ENCODE measurements around the gene WDR49. TPM values are rescaled to one million over a fixed set of nuclear protein-coding genes. Genes with fewer than 3 reads are reported as not detected.

The WDR49 gene
- total RNA-seq, 1 donor from 2014 or later = 0.84 TPM

DNA sequence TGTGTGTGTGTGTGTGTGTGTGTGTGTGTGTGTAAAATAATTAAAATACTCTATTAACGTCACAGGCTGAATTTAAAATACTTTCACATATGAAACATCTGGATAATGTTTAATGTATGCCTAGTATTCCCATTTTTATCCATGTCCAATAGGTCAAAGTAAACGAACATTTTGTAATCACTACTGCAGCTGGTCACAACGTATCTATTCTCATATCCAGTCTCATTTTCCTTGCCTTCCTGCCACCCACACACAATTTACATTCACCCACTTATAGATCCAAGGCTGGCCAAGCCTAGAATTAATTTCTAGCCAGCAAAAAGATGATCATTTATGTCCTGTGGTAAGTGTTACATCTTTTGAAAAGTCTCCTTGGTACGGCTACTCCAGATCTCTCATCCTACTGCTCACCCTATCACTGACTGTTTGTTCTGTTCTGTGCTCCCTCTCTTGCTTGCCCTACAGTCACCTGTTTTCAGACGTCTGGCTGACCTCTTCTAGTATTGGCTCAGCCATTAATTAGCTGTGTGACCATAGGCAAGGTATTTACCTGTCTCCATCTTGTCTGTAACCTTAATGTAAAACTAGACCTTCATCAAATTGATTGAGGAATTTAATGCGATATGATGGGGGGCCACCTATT, 197.5 kb downstream of the WDR49 start:
- Mint-ChIP-seq H3K27ac (ENCODE audit: unreplicated experiment) (no peak overlapping the region), H3K4me1 (ENCODE audit: low read depth, unreplicated experiment) (no peaks in the 10 kb centered on the region), H3K27me3 (ENCODE audit: low read depth, unreplicated experiment) (no peaks in the 10 kb centered on the region), H3K4me3 (ENCODE audit: unreplicated experiment) (no peak overlapping the region), H3K36me3 (ENCODE audit: low read depth, unreplicated experiment) (no peaks in the 10 kb centered on the region), H3K9me3 (ENCODE audit: unreplicated experiment) (no peaks in the 10 kb centered on the region)
- no peak for TF ChIP-seq EZH2 (IDR thresholded peaks at IDR 0.05; ENCODE audit: insufficient read depth, low read length)
- TF ChIP-seq, protein P1, sequence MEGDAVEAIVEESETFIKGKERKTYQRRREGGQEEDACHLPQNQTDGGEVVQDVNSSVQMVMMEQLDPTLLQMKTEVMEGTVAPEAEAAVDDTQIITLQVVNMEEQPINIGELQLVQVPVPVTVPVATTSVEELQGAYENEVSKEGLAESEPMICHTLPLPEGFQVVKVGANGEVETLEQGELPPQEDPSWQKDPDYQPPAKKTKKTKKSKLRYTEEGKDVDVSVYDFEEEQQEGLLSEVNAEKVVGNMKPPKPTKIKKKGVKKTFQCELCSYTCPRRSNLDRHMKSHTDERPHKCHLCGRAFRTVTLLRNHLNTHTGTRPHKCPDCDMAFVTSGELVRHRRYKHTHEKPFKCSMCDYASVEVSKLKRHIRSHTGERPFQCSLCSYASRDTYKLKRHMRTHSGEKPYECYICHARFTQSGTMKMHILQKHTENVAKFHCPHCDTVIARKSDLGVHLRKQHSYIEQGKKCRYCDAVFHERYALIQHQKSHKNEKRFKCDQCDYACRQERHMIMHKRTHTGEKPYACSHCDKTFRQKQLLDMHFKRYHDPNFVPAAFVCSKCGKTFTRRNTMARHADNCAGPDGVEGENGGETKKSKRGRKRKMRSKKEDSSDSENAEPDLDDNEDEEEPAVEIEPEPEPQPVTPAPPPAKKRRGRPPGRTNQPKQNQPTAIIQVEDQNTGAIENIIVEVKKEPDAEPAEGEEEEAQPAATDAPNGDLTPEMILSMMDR (IDR thresholded peaks at IDR 0.05; ENCODE audit: insufficient read depth, low read depth, low read length) = no peak
- no peak overlapping the region for H3K4me2 ChIP-seq (ENCODE audit: low read length)
- DNase-seq (ENCODE audit: low read depth) (no peak), FAIRE-seq (no peak)
- H3K79me2 ChIP-seq (ENCODE audit: insufficient read depth, low read length) = no peaks in the 10 kb centered on the region
- no peaks in the 10 kb centered on the region for H3K36me3 ChIP-seq (ENCODE audit: insufficient read depth, low read length)
- H3K4me3 ChIP-seq (ENCODE audit: insufficient read depth, low read depth, low read length) = no peak overlapping the region
- no peaks in the 10 kb centered on the region for H3K27me3 ChIP-seq (ENCODE audit: insufficient read depth, low read length)
- H3K9ac ChIP-seq (ENCODE audit: low read length) = no peak overlapping the region
- no peak overlapping the region for H3K27ac ChIP-seq (ENCODE audit: low read depth, low read length)
- H3K9me3 ChIP-seq (ENCODE audit: insufficient read depth, low read depth, low read length) = no peaks in the 10 kb centered on the region
- no peak overlapping the region for H2AFZ ChIP-seq (ENCODE audit: low read depth, low read length)
- no peaks in the 10 kb centered on the region for H3K4me1 ChIP-seq (ENCODE audit: insufficient read depth, low read length)
- no peaks in the 10 kb centered on the region for H4K20me1 ChIP-seq (ENCODE audit: insufficient read depth, low read length)

DNA sequence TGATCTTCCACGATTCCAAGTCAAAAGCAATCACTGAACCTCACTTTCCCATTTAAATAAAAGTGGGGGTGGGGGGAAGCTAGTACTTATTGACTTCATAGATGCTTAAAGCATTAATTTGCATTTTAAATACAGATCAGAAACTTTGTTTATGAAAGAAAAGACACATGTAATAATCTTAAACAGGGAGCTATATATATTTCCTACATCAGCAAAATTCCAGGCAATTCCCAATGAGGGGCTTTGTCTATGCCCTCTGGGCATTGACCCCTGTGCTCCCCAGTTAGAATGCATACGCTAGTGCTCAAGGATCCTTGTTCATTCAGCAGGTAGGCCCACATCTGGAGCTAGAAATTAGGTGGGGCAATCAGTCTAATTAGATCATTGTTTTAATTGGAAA, 199.9 kb downstream of the WDR49 start:
- H3K4me3 ChIP-seq (ENCODE audit: insufficient read depth, low read depth, low read length) = no peak overlapping the region
- no peak overlapping the region for H3K4me2 ChIP-seq (ENCODE audit: low read length)
- H3K9me3 ChIP-seq (ENCODE audit: insufficient read depth, low read depth, low read length) = no peaks in the 10 kb centered on the region
- H3K27me3 Mint-ChIP-seq (ENCODE audit: low read depth, unreplicated experiment) = no peaks in the 10 kb centered on the region
- DNase-seq (ENCODE audit: low read depth) (no peak), FAIRE-seq (no peak)
- no peaks in the 10 kb centered on the region for H3K4me1 Mint-ChIP-seq (ENCODE audit: low read depth, unreplicated experiment)
- H3K27ac ChIP-seq (ENCODE audit: low read depth, low read length) = no peak overlapping the region
- H4K20me1 ChIP-seq (ENCODE audit: insufficient read depth, low read length) = no peaks in the 10 kb centered on the region
- H3K27ac Mint-ChIP-seq (ENCODE audit: unreplicated experiment) = no peak overlapping the region
- H3K27me3 ChIP-seq (ENCODE audit: insufficient read depth, low read length) = no peaks in the 10 kb centered on the region
- H3K79me2 ChIP-seq (ENCODE audit: insufficient read depth, low read length) = no peaks in the 10 kb centered on the region
- no peak for TF ChIP-seq EZH2 (IDR thresholded peaks at IDR 0.05; ENCODE audit: insufficient read depth, low read length)
- TF ChIP-seq, protein P1 (IDR thresholded peaks at IDR 0.05; ENCODE audit: insufficient read depth, low read depth, low read length) = no peak
- H2AFZ ChIP-seq (ENCODE audit: low read depth, low read length) = no peak overlapping the region
- H3K36me3 Mint-ChIP-seq (ENCODE audit: low read depth, unreplicated experiment) = no peaks in the 10 kb centered on the region
- H3K4me1 ChIP-seq (ENCODE audit: insufficient read depth, low read length) = no peaks in the 10 kb centered on the region
- H3K9me3 Mint-ChIP-seq (ENCODE audit: unreplicated experiment) = no peaks in the 10 kb centered on the region
- H3K36me3 ChIP-seq (ENCODE audit: insufficient read depth, low read length) = no peaks in the 10 kb centered on the region
- no peak overlapping the region for H3K4me3 Mint-ChIP-seq (ENCODE audit: unreplicated experiment)
- no peak overlapping the region for H3K9ac ChIP-seq (ENCODE audit: low read length)

DNA sequence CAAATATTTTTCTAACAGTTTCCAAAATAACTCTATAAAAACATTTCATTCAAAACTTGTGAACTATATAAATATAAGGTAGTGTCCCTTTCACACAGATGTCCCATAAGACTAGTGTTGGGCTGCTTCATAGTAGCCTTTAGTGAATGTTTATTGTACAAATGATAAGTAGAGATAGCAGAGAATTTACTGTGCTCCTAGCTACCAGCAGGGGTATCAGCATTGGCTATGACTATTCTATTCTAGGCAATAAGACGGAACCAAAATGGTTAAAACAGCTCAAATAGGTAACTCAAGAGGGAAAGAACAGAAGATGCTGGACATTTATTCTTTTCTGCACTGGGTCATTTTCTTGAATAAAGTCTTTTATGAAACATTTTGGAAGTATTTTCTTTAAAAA, 202.5 kb downstream of the WDR49 start:
- Mint-ChIP-seq H3K27me3 (ENCODE audit: low read depth, unreplicated experiment) (no peaks in the 10 kb centered on the region), H3K4me1 (ENCODE audit: low read depth, unreplicated experiment) (no peaks in the 10 kb centered on the region), H3K4me3 (ENCODE audit: unreplicated experiment) (no peak overlapping the region), H3K9me3 (ENCODE audit: unreplicated experiment) (no peaks in the 10 kb centered on the region), H3K36me3 (ENCODE audit: low read depth, unreplicated experiment) (no peaks in the 10 kb centered on the region), H3K27ac (ENCODE audit: unreplicated experiment) (no peak overlapping the region)
- H3K79me2 ChIP-seq (ENCODE audit: insufficient read depth, low read length) = no peaks in the 10 kb centered on the region
- H2AFZ ChIP-seq (ENCODE audit: low read depth, low read length) = no peak overlapping the region
- no peaks in the 10 kb centered on the region for H3K36me3 ChIP-seq (ENCODE audit: insufficient read depth, low read length)
- no peaks in the 10 kb centered on the region for H3K27me3 ChIP-seq (ENCODE audit: insufficient read depth, low read length)
- no peaks in the 10 kb centered on the region for H3K9me3 ChIP-seq (ENCODE audit: insufficient read depth, low read depth, low read length)
- TF ChIP-seq, protein P1 (IDR thresholded peaks at IDR 0.05; ENCODE audit: insufficient read depth, low read depth, low read length) = no peak
- TF ChIP-seq EZH2 (IDR thresholded peaks at IDR 0.05; ENCODE audit: insufficient read depth, low read length) = no peak
- DNase-seq (ENCODE audit: low read depth) = no peak
- no peak overlapping the region for H3K4me2 ChIP-seq (ENCODE audit: low read length)
- H4K20me1 ChIP-seq (ENCODE audit: insufficient read depth, low read length) = no peaks in the 10 kb centered on the region
- no peak overlapping the region for H3K27ac ChIP-seq (ENCODE audit: low read depth, low read length)
- FAIRE-seq = no peak
- no peak overlapping the region for H3K4me3 ChIP-seq (ENCODE audit: insufficient read depth, low read depth, low read length)
- no peak overlapping the region for H3K9ac ChIP-seq (ENCODE audit: low read length)
- H3K4me1 ChIP-seq (ENCODE audit: insufficient read depth, low read length) = no peaks in the 10 kb centered on the region

Measured in astrocyte (in vitro differentiated cells and primary cell).